Smooth muscle cell (in vitro differentiated cells): ENCODE data around the gene ABI2. TPM values are rescaled to one million over a fixed set of nuclear protein-coding genes. Genes with fewer than 3 reads are reported as not detected.
"Not testable (repeated sequence)": the region's sequence is repeated elsewhere in the genome, so short reads cannot be mapped to it uniquely, and the experiment has no call there.

Experiments
- DNase-seq: peaks from one replicate; lab custom pipeline; 2025; ENCODE audit not compliant: unreplicated experiment; lab: John Stamatoyannopoulos, UW
- H2AFZ ChIP-seq: fragments of 200-600 bp; sonication (generic); 2 replicates; pipeline ENCODE4 v1.6.0; 2016; ENCODE audit warnings: antibody characterized with exemption, low read depth, mild to moderate bottlenecking
- H3F3A ChIP-seq: fragments of 200-600 bp; sonication (generic); 2 replicates; pipeline ENCODE4 v1.6.0; 2017; ENCODE audit warnings: antibody characterized with exemption, low read depth
- H3K27ac ChIP-seq: fragments of 200-600 bp; sonication (generic); 2 replicates; pipeline ENCODE4 v1.5.1; 2016; ENCODE audit warnings: low read depth, mild to moderate bottlenecking
- H3K27me3 ChIP-seq: fragments of 200-600 bp; sonication (generic); 2 replicates; pipeline ENCODE4 v1.6.1; 2016; ENCODE audit warnings: low read depth, mild to moderate bottlenecking
- H3K36me3 ChIP-seq: fragments of 200-600 bp; sonication (generic); 2 replicates; pipeline ENCODE4 v1.5.1; 2016; ENCODE audit warnings: low read depth
- H3K4me1 ChIP-seq: fragments of 200-600 bp; sonication (generic); 2 replicates; pipeline ENCODE4 v1.5.1; 2016; ENCODE audit warnings: low read depth
- H3K4me2 ChIP-seq: fragments of 200-600 bp; sonication (generic); 2 replicates; pipeline ENCODE4 v1.6.0; 2016; ENCODE audit warnings: mild to moderate bottlenecking
- H3K4me3 ChIP-seq: fragments of 200-600 bp; sonication (generic); 2 replicates; pipeline ENCODE4 v1.5.1; 2016; ENCODE audit warnings: mild to moderate bottlenecking
- H3K79me2 ChIP-seq: fragments of 200-600 bp; sonication (generic); 2 replicates; pipeline ENCODE4 v1.6.0; 2016; ENCODE audit warnings: low read depth, mild to moderate bottlenecking
- H3K9ac ChIP-seq: fragments of 200-600 bp; sonication (generic); 2 replicates; pipeline ENCODE4 v1.6.0; 2016; ENCODE audit warnings: low read depth
- H3K9me3 ChIP-seq: fragments of 200-600 bp; sonication (generic); replicated peaks from 2 replicates; pipeline ENCODE4 v1.5.1; 2016; ENCODE audit warnings: low read depth
- H4K20me1 ChIP-seq: fragments of 200-600 bp; sonication (generic); 2 replicates; pipeline ENCODE4 v1.6.0; 2016; ENCODE audit warnings: low read depth
- CTCF ChIP-seq: fragments of 200-600 bp; sonication (generic); IDR thresholded peaks from 2 replicates; pipeline ENCODE4 v1.5.1; 2017; ENCODE audit warnings: borderline replicate concordance, mild to moderate bottlenecking, antibody characterized with exemption; ENCODE audit not compliant: insufficient read depth, poor library complexity, severe bottlenecking
- WGBS: methylation state at CpG from one replicate; pipeline ENCODE4 v1.1.7; 2016; ENCODE audit warnings: low lambda C conversion rate; 5-methylcytosine and 5-hydroxymethylcytosine counted together
- polyA plus RNA-seq: library from polyadenylated mRNA; unstranded; fragments of >200 nt; fragmentation: Nextera tagmentation; extraction: Ambion mirVana; gene quantifications from 2 replicates; pipeline ENCODE4 v1.2.1, GENCODE V29; 2016
- total RNA-seq: library from RNA; depleted of rRNA; stranded (reverse); fragments of >200 nt; gene quantifications from 2 replicates; pipeline ENCODE4 v1.2.3, GENCODE V29; 2014

ABI2 gene
- total and polyA plus RNA-seq, 2 experiments from 2014 or later = 25.5 to 34.2 TPM

GRCh38 chr2:203282101-203282500 is 46.1 kb upstream of the ABI2 start:
- Histone ChIP-seq H3K4me3 (no peak overlapping the region), H3K4me1 (no peaks in the 10 kb centered on the region), H2AFZ (no peak overlapping the region), H3F3A (no peaks in the 10 kb centered on the region), H3K9ac (no peak overlapping the region), H3K27ac (no peak overlapping the region), H3K36me3 (peaks cover 4% of the 10 kb centered on the region), H3K4me2 (no peak overlapping the region), H3K27me3 (no peaks in the 10 kb centered on the region), H4K20me1 (no peaks in the 10 kb centered on the region), H3K79me2 (no peaks in the 10 kb centered on the region), H3K9me3 (no peaks in the 10 kb centered on the region)
- DNase-seq = no peak
- 98% methylated on average over 7 of the region's 7 CpGs for WGBS
- TF ChIP-seq CTCF = no peak

DNA sequence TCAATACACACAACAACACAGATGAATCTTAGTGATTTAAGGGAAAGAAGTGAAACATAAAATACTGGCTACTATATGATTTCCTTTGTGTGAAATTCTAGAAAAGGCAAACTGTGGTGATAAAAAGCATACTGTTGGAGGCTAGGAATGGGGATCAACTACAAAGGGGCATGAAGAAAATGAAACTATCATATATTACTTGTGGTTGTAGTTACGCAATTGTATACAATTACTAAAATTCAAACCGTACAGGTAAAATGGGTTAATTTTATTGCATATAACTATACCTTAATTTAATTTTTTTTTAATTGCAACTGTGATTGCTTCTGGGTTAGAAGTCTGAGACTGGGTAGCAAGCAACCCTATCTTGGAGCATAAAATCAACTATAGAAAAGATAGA is 41.7 kb upstream of the ABI2 start:
- TF ChIP-seq CTCF = no peak
- Histone ChIP-seq H3K9me3 (no peaks in the 10 kb centered on the region), H3K9ac (no peak overlapping the region), H2AFZ (no peak overlapping the region), H3K4me2 (no peak overlapping the region), H3K4me3 (no peak overlapping the region), H3K36me3 (no peaks in the 10 kb centered on the region), H3K4me1 (no peaks in the 10 kb centered on the region), H3K27ac (no peak overlapping the region), H3K79me2 (no peaks in the 10 kb centered on the region), H3K27me3 (no peaks in the 10 kb centered on the region), H3F3A (no peaks in the 10 kb centered on the region), H4K20me1 (no peaks in the 10 kb centered on the region)
- 97% methylated on average over 2 of the region's 2 CpGs for WGBS
- DNase-seq = no peak

DNA sequence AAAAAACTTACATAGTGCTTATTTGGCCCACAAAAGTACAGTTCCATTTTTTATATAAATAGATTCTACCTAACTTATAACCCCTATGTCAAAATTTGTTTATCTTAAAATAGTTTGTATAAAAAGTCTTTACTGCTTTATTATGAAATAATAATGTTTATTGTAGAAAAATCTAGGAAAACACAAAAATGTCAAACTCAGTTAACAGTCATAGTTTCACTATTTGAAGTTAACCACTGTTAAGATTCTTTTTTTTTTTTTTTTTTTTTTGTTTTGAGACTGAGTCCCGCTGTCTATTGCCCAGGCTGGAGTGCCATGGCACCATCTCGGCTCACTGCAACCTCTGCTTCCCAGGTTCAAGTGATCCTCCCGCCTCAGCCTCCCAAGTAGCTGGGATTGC is 26.5 kb upstream of the ABI2 start:
- WGBS = 98% methylated on average over 3 of the region's 3 CpGs
- Histone ChIP-seq H3K79me2 (no peaks in the 10 kb centered on the region), H3K36me3 (no peaks in the 10 kb centered on the region), H3K9me3 (no peaks in the 10 kb centered on the region), H3K4me3 (no peak overlapping the region), H3K9ac (no peak overlapping the region), H3K27ac (no peak overlapping the region), H2AFZ (no peak overlapping the region), H3K4me2 (no peak overlapping the region), H3K27me3 (no peaks in the 10 kb centered on the region), H3F3A (no peaks in the 10 kb centered on the region), H3K4me1 (no peaks in the 10 kb centered on the region), H4K20me1 (no peaks in the 10 kb centered on the region)
- no peak for DNase-seq
- no peak for TF ChIP-seq CTCF

GRCh38 chr2:203302586-203302985 is 25.6 kb upstream of the ABI2 start:
- not testable (repeated sequence) for H3K27ac ChIP-seq, H3F3A ChIP-seq, H3K9ac ChIP-seq

More at GRCh38 chr2:203302586-203302985, 25.6 kb upstream of the ABI2 start:
- H4K20me1 ChIP-seq, H3K4me2 ChIP-seq, H3K9me3 ChIP-seq, H3K4me3 ChIP-seq, H2AFZ ChIP-seq, H3K36me3 ChIP-seq, H3K79me2 ChIP-seq, H3K27me3 ChIP-seq, H3K4me1 ChIP-seq, DNase-seq: not testable (repeated sequence)
- WGBS = 93% methylated on average over 8 of the region's 8 CpGs
